Caki2 (cell line): ENCODE results near the gene MEAF6. TPM values are rescaled to one million over a fixed set of nuclear protein-coding genes. Genes with fewer than 3 reads are reported as not detected.

Experiments
- DNase-seq: peaks from one replicate; pipeline ENCODE4 v3.0.0-alpha.2; 2015; ENCODE audit warnings: low read depth
- in situ Hi-C: cut with HindIII; loops from 2 replicates; pipeline ENCODE4 v1.10.0; 2016; ENCODE audit warnings: low sequenced_read_pairs, low pct_unique_long_range_greater_than_20kb, mixed read lengths
- total RNA-seq: library from RNA; depleted of rRNA; stranded (reverse); fragments of >200 nt; shearing (Covaris generic); gene quantifications from 2 replicates; pipeline ENCODE4 v1.2.3, GENCODE V29; 2014; ENCODE audit warnings: low replicate concordance

MEAF6 gene
- total RNA-seq, 1 experiment from 2014 or later = 59.6 TPM

GRCh38 chr1:37493336-37494098 is 21.0 kb downstream of the MEAF6 start:
- no peak for DNase-seq
- in situ Hi-C loops = no loop called here

GRCh38 chr1:37487619-37487984 is 27.0 kb downstream of the MEAF6 start:
- no peak for DNase-seq
- in situ Hi-C loops = no loop called here

- in situ Hi-C loops = no loop called here
- peak; percentile 71 for DNase-seq
These were observed 27.6 kb downstream of the MEAF6 start for GRCh38 chr1:37486680-37487618.

GRCh38 chr1:37485902-37486679 is 28.5 kb downstream of the MEAF6 start:
- in situ Hi-C loops = no loop called here

GRCh38 chr1:37484325-37485051 is 30.1 kb downstream of the MEAF6 start:
- DNase-seq = no peak
- in situ Hi-C loops = no loop called here

More at GRCh38 chr1:37485902-37486679, 28.5 kb downstream of the MEAF6 start:
- no peak for DNase-seq

- in situ Hi-C loops = no loop called here
- no peak for DNase-seq
These were observed 30.8 kb downstream of the MEAF6 start for GRCh38 chr1:37483785-37484184.

- in situ Hi-C loops = no loop called here
These were observed 31.5 kb downstream of the MEAF6 start for GRCh38 chr1:37482796-37483744.

GRCh38 chr1:37482004-37482785 is 32.4 kb downstream of the MEAF6 start:
- in situ Hi-C loops = no loop called here
- no peak for DNase-seq

More at GRCh38 chr1:37482796-37483744, 31.5 kb downstream of the MEAF6 start:
- no peak for DNase-seq

GRCh38 chr1:37481289-37482003 is 33.1 kb downstream of the MEAF6 start:
- in situ Hi-C loops = no loop called here

GRCh38 chr1:37480581-37481288 is 33.8 kb downstream of the MEAF6 start:
- no peak for DNase-seq
- in situ Hi-C loops = no loop called here

More at GRCh38 chr1:37481289-37482003, 33.1 kb downstream of the MEAF6 start:
- no peak for DNase-seq

- in situ Hi-C loops = no loop called here
These were observed 34.5 kb downstream of the MEAF6 start for GRCh38 chr1:37480125-37480466.

GRCh38 chr1:37479255-37480124 is 35.1 kb downstream of the MEAF6 start:
- in situ Hi-C loops = no loop called here
- peak; percentile 92 for DNase-seq

More at GRCh38 chr1:37480125-37480466, 34.5 kb downstream of the MEAF6 start:
- DNase-seq = no peak

- in situ Hi-C loops = no loop called here
- no peak for DNase-seq
These were observed 35.7 kb downstream of the MEAF6 start for GRCh38 chr1:37478890-37479254.

GRCh38 chr1:37478451-37478881 is 36.1 kb downstream of the MEAF6 start:
- in situ Hi-C loops = no loop called here
- DNase-seq = peak; percentile 28
